ENCODE measurements around the gene LIN37.

The LIN37 gene

DNA sequence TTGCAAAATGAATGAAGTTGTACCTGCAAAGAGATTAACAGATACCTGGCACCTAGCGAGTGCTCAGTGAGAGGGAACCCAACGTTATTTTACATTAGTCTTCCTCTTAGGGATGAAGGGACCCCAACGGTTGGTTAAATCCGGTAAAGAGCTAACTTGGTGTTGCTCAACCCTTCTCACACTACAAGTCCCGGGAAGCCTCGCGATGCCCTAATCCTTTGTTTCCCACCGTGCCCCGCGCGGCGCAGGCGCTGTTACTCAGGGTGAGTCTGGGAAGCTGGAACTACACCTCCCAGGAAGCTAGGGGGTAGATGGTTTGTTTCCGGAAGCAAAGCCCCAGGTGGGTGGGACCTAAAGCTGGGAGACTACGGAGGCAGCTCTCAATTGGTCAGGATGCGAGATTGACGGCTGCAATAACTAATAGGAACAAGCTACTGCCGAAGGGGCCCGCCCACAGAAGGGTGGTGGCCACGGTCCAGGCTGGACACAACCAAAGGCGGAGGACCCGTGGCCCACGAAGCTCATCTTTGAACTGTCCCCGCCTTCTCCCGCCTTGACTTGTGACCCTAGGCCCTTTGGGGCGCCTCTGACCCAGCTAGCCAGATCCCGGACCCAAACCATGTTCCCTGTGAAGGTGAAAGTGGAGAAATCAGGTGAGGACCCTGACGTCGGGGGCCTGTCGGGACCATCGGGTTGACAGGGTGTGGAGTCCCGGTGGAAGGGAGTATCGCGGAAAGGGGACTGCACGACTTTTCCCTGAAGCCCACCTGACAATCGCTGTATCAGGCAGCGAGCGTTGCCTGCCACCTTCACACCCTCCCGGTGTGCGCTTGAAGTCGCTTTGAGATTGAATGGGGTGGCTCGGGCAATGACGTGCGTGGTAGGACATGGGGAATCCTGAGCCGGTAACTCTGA is at the start of gene LIN37:
Gene LIN37 (plus strand): TSS at position 471 of the 915 bp plus-strand sequence. CDS start 149 bp downstream, at position 620.
- H3K9me3 Mint-ChIP-seq, result no peaks in the 10 kb centered on the region

DNA sequence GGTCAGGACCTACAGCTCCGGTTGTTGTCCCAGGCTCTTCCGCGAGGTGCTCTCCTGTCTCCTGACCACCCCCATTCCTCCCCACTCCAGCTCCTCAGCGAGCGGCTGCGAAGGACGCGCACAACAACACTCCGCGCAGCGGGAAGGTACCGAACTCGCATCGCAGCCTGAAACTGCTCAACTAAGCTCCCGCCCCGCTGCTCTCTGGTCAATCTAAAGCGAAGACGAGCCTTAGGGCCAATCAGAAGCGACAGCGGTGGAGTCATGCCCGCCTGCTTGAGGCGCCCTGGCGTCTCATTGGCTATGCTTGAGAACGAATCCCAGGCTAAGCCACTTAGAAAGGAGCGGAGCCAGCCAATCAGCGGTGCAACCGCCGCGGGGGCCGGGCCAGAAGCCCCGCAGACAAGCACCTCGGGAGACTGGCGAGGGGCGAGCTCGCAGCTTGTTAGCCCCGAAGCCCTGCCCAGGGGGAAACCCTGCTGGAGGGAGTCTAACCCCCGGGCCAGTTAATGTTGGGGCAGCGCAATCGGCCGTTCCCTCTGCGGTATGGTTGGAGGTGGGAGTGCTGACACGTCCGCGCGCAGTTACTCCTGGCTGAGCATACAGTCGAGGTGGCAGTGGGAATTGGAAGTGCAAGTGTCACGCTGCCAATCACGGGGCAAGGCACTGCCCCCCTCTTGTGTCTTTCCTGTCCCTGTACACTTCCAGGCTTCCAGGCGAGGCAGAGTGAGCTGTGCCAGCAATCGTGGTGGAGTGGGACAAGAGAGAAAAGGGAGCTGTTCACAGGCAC is 46.0 kb upstream of the LIN37 start:
- Mint-ChIP-seq H3K4me1 (ENCODE audit: low read depth) (peaks cover 17% of the 10 kb centered on the region), H3K9me3 (no peaks in the 10 kb centered on the region), H3K4me3 (peak overlapping the region; percentile 96), H3K27ac (peak overlapping the region; percentile 94), H3K36me3 (ENCODE audit: low read depth) (no peaks in the 10 kb centered on the region), H3K27me3 (no peaks in the 10 kb centered on the region)

More for the DNA sequence above, at the start of gene LIN37:
- peak within 1 kb of the TSS; percentile 98 for H3K4me3 Mint-ChIP-seq
- H3K27me3 Mint-ChIP-seq, result no peaks in the 10 kb centered on the region
- peaks cover 58% of the 10 kb centered on the region for H3K4me1 Mint-ChIP-seq (ENCODE audit: low read depth)
- peak within 1 kb of the TSS; percentile 93 for H3K27ac Mint-ChIP-seq
- peaks cover 8% of the 10 kb centered on the region for H3K36me3 Mint-ChIP-seq (ENCODE audit: low read depth)

DNA sequence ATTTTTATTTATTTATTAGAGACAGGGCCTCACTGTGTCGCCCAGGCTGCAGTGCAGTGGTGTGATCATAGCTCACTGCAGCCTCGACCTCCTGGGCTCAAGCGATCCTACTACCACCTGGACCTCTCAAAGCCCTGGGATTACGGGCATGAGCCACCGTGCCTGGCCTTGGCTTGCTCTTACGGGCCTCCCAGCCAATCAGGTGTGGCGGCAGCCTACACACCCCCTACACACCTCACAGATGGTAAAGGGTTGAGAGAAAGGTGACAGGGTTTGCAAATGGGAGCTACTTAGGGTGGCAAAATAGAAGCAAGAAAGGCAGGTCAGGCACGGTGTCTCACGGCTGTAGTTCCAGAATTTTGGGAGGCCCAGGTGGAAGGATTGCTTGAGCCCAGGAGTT is 45.0 kb upstream of the LIN37 start:
- Mint-ChIP-seq H3K27me3 (no peaks in the 10 kb centered on the region), H3K27ac (no peak overlapping the region), H3K4me3 (no peak overlapping the region), H3K36me3 (ENCODE audit: low read depth) (no peaks in the 10 kb centered on the region), H3K9me3 (no peaks in the 10 kb centered on the region), H3K4me1 (ENCODE audit: low read depth) (peaks cover 18% of the 10 kb centered on the region)

DNA sequence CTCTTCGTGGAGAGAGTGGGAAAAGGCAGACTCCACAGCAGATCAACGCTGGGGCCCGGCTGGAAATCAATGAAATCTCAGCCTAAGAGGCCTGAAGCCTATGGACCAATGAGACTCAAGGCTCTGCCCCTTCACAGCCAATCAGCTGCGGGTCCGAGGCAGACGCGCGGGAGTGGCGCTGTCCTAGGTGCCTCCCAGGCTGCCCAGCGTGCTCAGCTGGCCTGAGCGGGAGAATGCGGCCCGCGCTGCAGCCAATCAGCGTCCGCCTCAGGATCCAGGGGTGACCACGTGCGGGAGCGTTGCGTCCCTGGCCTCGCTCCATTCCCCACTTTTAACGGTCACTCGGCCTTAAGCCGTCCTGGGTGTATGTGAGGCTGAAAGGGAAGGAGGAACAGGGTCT is 44.2 kb upstream of the LIN37 start, which contains the start of gene ZBTB32:
Gene ZBTB32 (plus strand): TSS at position 341 of the 400 bp plus-strand sequence. CDS start 10,069 bp downstream, outside the sequence.
- H3K9me3 Mint-ChIP-seq, result no peaks in the 10 kb centered on the region
- H3K4me3 Mint-ChIP-seq, result no peak within 1 kb of the TSS

GRCh38 chr19:35708391-35708790 is 40.0 kb upstream of the LIN37 start:
- Mint-ChIP-seq H3K4me1 (ENCODE audit: low read depth) (peaks cover 45% of the 10 kb centered on the region), H3K4me3 (no peak overlapping the region), H3K27ac (no peak overlapping the region), H3K27me3 (no peaks in the 10 kb centered on the region), H3K36me3 (ENCODE audit: low read depth) (peaks cover 6% of the 10 kb centered on the region), H3K9me3 (no peaks in the 10 kb centered on the region)

More for the DNA sequence above, 44.2 kb upstream of the LIN37 start, which contains the start of gene ZBTB32:
- H3K27ac Mint-ChIP-seq, result no peak within 1 kb of the TSS
- H3K36me3 Mint-ChIP-seq (ENCODE audit: low read depth), result no peaks in the 10 kb centered on the region
- H3K4me1 Mint-ChIP-seq (ENCODE audit: low read depth), result peaks cover 24% of the 10 kb centered on the region
- no peaks in the 10 kb centered on the region for H3K27me3 Mint-ChIP-seq

DNA sequence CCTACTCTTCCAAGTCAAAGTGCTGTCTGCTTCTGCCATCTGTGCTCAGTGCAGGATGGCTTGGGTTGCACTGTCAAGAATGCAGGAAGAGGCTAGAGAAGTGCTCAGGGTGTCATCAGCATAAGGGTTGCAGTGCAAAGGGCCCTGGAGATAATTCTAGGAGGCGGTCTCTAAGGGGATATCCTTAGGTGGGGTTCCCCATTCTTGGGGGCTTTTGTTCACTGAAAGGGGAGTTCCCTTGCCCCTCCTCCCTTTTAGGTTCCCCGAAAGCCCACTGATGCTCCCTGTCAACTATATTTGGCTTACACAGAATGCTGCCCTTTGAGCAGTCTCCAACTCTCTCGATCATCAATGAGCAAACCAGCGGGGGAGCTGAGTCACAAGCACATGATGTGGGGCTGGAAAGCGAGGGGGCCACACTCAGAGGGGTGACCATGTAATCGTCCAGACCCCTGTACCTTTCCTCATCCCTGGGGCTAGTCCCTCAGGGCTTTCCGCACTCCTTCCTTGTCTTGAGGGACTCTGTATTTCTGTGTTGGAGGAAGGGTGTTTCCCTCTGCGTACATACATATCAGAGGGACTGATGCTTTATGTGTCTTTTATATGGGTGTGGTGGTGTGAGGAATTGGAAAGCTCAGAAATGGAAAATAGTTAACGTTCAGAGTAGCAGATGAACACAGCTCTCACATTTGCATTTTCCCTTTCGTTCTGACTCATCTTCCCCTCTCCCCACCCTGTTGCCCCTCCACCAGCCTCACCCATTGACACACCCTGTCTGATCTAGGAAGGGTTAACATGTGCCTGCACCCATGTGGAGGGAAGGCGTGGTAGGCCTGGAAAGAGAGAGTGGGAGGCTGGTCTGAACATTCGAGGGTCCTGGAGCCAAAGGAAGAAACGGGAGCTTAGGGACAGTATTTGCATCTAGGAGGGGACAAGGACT is 37.3 kb upstream of the LIN37 start:
- Mint-ChIP-seq H3K4me3 (peak overlapping the region; percentile 69), H3K9me3 (no peaks in the 10 kb centered on the region), H3K27me3 (no peaks in the 10 kb centered on the region), H3K36me3 (ENCODE audit: low read depth) (peaks cover 33% of the 10 kb centered on the region), H3K4me1 (ENCODE audit: low read depth) (peaks cover 52% of the 10 kb centered on the region), H3K27ac (peak overlapping the region; percentile 99)

GRCh38 chr19:35712567-35713505 is 35.5 kb upstream of the LIN37 start:
- H3K4me3 Mint-ChIP-seq, result peak overlapping the region; percentile 92
- no peaks in the 10 kb centered on the region for H3K9me3 Mint-ChIP-seq
- peak overlapping the region; percentile 99 for H3K27ac Mint-ChIP-seq
- peaks cover 59% of the 10 kb centered on the region for H3K4me1 Mint-ChIP-seq (ENCODE audit: low read depth)
- H3K27me3 Mint-ChIP-seq, result no peaks in the 10 kb centered on the region
- peaks cover 47% of the 10 kb centered on the region for H3K36me3 Mint-ChIP-seq (ENCODE audit: low read depth)

DNA sequence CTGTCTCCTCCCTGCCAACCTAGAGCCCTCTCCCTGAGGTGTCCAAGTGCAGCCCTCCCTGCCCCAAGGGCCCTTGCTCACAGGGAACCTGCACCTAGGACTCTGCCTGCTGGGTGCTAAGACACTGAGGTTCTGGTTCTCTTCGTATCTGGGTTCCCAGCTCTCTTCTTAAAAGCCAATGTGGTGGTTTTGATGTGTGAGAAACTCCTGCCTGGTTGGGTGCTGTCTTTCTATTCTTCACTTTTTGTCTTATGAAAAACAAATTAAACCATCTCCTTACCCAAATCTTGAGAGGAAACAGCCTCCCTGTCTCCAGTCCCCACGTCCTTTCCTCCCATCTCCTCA is 34.9 kb upstream of the LIN37 start:
- Mint-ChIP-seq H3K4me3 (peak overlapping the region; percentile 92), H3K27ac (peak overlapping the region; percentile 99), H3K27me3 (no peaks in the 10 kb centered on the region), H3K9me3 (no peaks in the 10 kb centered on the region), H3K36me3 (ENCODE audit: low read depth) (peaks cover 47% of the 10 kb centered on the region), H3K4me1 (ENCODE audit: low read depth) (peaks cover 56% of the 10 kb centered on the region)

GRCh38 chr19:35713904-35714495 is 34.4 kb upstream of the LIN37 start:
- peaks cover 58% of the 10 kb centered on the region for H3K4me1 Mint-ChIP-seq (ENCODE audit: low read depth)

GRCh38 chr19:35714601-35715354 is 33.6 kb upstream of the LIN37 start:
- H3K36me3 Mint-ChIP-seq (ENCODE audit: low read depth), result peaks cover 54% of the 10 kb centered on the region
- no peaks in the 10 kb centered on the region for H3K27me3 Mint-ChIP-seq
- H3K4me1 Mint-ChIP-seq (ENCODE audit: low read depth), result peaks cover 59% of the 10 kb centered on the region

More at GRCh38 chr19:35713904-35714495, 34.4 kb upstream of the LIN37 start:
- Mint-ChIP-seq H3K9me3 (no peaks in the 10 kb centered on the region), H3K27ac (peak overlapping the region; percentile 99), H3K4me3 (peak overlapping the region; percentile 92), H3K27me3 (no peaks in the 10 kb centered on the region), H3K36me3 (ENCODE audit: low read depth) (peaks cover 47% of the 10 kb centered on the region)

DNA sequence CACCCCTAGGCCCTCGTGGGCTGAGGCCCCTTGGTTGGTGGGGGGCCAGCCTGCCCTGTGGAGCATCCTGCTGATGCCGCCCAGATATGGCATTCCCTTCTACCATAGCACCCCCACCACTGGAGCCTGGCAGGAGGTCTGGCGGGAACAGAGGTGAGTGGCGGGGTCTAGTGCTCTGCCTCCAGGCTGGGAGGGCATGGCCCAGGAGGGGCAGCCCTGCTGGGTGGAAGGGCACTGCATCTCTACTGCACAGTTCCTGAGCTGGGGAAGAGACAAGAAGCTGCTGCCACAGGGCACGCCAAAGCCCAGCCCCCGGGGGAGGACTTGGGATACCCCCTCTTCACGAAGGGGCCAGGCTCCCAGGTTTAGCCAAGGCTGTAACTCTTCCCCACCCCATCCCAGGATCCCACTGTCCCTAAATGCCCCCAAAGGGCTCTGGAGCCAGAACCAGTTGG is 33.0 kb upstream of the LIN37 start:
- no peaks in the 10 kb centered on the region for H3K9me3 Mint-ChIP-seq
- H3K27me3 Mint-ChIP-seq, result no peaks in the 10 kb centered on the region
- peak overlapping the region; percentile 92 for H3K4me3 Mint-ChIP-seq
- H3K4me1 Mint-ChIP-seq (ENCODE audit: low read depth), result peaks cover 58% of the 10 kb centered on the region
- peaks cover 58% of the 10 kb centered on the region for H3K36me3 Mint-ChIP-seq (ENCODE audit: low read depth)
- H3K27ac Mint-ChIP-seq, result peak overlapping the region; percentile 99

More at GRCh38 chr19:35714601-35715354, 33.6 kb upstream of the LIN37 start:
- H3K9me3 Mint-ChIP-seq, result no peaks in the 10 kb centered on the region
- peak overlapping the region; percentile 99 for H3K27ac Mint-ChIP-seq
- H3K4me3 Mint-ChIP-seq, result peak overlapping the region; percentile 92

DNA sequence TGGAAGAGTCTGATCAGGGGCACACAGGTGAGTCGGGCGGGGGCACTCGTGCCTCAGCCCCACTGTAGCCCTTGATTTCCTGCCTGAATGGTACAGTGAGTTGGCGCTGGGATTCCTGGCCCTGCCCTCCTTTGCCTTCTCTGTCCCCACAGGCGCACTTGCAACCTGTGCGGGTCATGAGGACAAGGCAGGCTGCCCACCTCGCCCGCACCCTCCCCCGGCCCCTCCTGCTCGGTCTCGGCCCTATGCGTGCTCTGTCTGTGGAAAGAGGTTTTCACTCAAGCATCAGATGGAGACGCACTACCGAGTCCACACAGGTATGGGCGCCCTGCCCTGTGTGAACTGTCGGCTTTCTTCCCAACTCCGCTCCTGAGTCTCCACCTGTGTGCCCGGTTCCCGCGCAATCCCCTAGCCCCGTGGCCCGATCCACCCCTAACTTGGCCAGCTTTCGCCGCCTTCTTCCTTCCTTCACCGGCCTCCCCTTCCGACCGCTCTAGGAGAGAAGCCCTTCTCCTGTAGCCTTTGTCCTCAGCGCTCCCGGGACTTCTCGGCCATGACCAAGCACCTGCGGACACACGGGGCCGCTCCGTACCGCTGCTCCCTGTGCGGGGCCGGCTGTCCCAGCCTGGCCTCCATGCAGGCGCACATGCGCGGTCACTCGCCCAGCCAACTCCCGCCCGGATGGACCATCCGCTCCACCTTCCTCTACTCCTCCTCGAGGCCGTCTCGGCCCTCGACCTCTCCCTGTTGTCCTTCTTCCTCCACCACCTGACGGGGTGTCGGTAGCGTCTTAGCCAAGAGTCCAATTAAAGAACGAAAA is 32.2 kb upstream of the LIN37 start:
- H3K4me3 Mint-ChIP-seq, result peak overlapping the region; percentile 92
- H3K4me1 Mint-ChIP-seq (ENCODE audit: low read depth), result peaks cover 50% of the 10 kb centered on the region
- no peaks in the 10 kb centered on the region for H3K27me3 Mint-ChIP-seq
- no peaks in the 10 kb centered on the region for H3K9me3 Mint-ChIP-seq
- peak overlapping the region; percentile 99 for H3K27ac Mint-ChIP-seq
- peaks cover 58% of the 10 kb centered on the region for H3K36me3 Mint-ChIP-seq (ENCODE audit: low read depth)
